ENCODE data around the gene NCL.
"Not testable (repeated sequence)": the region's sequence is repeated elsewhere in the genome, so short reads cannot be mapped to it uniquely, and the experiment has no call there.

NCL gene

GRCh38 chr2:231405601-231406367 is 58.5 kb downstream of the NCL start:
- DNase-seq (ENCODE audit: low read depth), result not testable (repeated sequence)

- DNase-seq (ENCODE audit: low read depth), result not testable (repeated sequence)
Observed at GRCh38 chr2:231404183-231404578, 60.1 kb downstream of the NCL start.
